Measurements from ENCODE around the gene SEMA3C.

The SEMA3C gene

DNA sequence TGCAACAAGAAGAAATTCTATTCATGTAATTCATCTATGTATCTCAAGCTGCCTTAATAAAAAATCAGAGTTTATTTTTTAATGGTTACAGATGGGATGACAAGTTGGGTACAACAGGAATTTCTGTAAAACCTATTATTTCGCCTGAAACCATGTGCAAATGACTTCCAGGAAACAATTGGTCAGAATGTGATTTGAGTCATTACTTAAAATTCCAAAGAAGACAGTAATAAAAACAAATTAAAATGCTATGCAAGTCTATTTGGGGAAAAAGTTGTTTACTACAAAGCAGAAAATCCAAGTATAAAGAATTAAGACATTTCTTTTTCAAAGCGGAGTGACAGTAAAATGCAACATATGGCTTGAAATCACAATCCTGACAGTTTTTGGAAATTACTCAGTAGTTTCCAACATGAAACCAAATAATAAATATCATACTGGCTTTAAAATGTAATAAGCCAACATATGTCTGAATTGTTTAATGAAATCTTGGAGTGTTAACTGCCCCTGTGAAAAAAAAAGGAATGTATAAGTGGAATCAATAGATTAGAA, 41.5 kb upstream of the SEMA3C start:
- H3K79me2 ChIP-seq = no peaks in the 10 kb centered on the region
- no peak overlapping the region for H3K4me3 ChIP-seq (ENCODE audit: low read depth, low read length)
- no peaks in the 10 kb centered on the region for H3K27me3 ChIP-seq (ENCODE audit: control insufficient read depth, insufficient read depth, low read length)
- TF ChIP-seq, protein P1, sequence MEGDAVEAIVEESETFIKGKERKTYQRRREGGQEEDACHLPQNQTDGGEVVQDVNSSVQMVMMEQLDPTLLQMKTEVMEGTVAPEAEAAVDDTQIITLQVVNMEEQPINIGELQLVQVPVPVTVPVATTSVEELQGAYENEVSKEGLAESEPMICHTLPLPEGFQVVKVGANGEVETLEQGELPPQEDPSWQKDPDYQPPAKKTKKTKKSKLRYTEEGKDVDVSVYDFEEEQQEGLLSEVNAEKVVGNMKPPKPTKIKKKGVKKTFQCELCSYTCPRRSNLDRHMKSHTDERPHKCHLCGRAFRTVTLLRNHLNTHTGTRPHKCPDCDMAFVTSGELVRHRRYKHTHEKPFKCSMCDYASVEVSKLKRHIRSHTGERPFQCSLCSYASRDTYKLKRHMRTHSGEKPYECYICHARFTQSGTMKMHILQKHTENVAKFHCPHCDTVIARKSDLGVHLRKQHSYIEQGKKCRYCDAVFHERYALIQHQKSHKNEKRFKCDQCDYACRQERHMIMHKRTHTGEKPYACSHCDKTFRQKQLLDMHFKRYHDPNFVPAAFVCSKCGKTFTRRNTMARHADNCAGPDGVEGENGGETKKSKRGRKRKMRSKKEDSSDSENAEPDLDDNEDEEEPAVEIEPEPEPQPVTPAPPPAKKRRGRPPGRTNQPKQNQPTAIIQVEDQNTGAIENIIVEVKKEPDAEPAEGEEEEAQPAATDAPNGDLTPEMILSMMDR (IDR thresholded peaks at IDR 0.05) = no peak
- no peaks in the 10 kb centered on the region for H3K36me3 ChIP-seq (ENCODE audit: control insufficient read depth, insufficient read depth, low read length)
- no peak overlapping the region for H2AFZ ChIP-seq
- no peak overlapping the region for H3K27ac ChIP-seq
- no peak overlapping the region for H3K9ac ChIP-seq
- H3K4me2 ChIP-seq (ENCODE audit: low read length) = no peak overlapping the region
- H3K4me1 ChIP-seq = no peaks in the 10 kb centered on the region
- H3K9me3 ChIP-seq (ENCODE audit: control insufficient read depth, low read length) = no peaks in the 10 kb centered on the region

DNA sequence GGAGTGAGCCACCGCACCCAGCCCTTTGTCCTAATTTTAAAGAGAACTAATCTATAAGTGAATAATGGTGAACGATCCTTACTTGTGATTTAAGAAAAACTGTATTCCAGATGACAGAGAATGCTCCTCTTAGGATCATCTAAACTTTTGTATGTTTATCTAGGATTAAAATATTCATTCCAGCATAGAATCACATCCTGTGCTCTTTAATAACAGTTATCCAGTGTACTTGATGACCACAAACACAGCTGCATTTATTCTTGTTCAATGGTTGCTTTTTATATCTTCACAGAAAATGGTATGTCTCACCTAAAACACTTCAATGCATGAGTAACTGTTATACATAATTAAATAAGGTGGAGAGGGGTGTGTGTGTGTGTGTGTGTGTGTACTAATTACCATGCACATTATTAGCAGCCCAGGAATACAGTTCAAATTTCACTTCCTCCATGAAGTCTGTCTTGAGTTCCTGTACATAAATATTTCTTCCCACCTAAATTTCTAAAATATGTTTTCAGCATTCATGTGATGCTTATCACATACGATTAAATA, 38.5 kb upstream of the SEMA3C start:
- H3K27ac ChIP-seq = no peak overlapping the region
- TF ChIP-seq, protein P1 (IDR thresholded peaks at IDR 0.05) = no peak

DNA sequence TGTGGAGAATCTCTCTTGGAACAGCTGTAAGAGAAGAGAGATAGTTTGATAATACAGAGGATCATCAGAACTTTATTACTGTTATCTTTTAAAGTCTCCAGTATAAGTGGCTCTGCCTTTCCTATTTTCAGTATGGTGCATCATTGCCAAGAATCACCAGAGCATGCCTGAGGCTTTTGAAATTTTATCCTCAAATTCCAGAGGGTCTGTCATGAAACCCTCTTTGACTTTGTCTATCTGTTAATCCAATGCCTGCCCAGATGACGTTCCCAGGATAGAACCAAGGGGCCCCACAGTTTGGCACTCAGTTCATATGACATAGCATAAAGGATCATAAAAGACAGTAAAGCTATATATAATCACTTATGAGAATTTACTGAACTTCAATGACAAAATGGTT, 35.3 kb upstream of the SEMA3C start:
- H3K4me3 ChIP-seq (ENCODE audit: low read depth, low read length) = no peak overlapping the region
- no peaks in the 10 kb centered on the region for H3K9me3 ChIP-seq (ENCODE audit: control insufficient read depth, low read length)
- no peaks in the 10 kb centered on the region for H3K79me2 ChIP-seq
- H3K4me1 ChIP-seq = no peaks in the 10 kb centered on the region
- H3K27me3 ChIP-seq (ENCODE audit: control insufficient read depth, insufficient read depth, low read length) = no peaks in the 10 kb centered on the region
- H3K27ac ChIP-seq = no peak overlapping the region
- TF ChIP-seq, protein P1 (IDR thresholded peaks at IDR 0.05) = no peak
- no peak overlapping the region for H3K9ac ChIP-seq
- no peak overlapping the region for H2AFZ ChIP-seq
- H3K4me2 ChIP-seq (ENCODE audit: low read length) = no peak overlapping the region
- H3K36me3 ChIP-seq (ENCODE audit: control insufficient read depth, insufficient read depth, low read length) = no peaks in the 10 kb centered on the region

More for the DNA sequence above, 38.5 kb upstream of the SEMA3C start:
- Histone ChIP-seq H3K4me1 (no peaks in the 10 kb centered on the region), H3K36me3 (ENCODE audit: control insufficient read depth, insufficient read depth, low read length) (no peaks in the 10 kb centered on the region), H2AFZ (no peak overlapping the region), H3K4me2 (ENCODE audit: low read length) (no peak overlapping the region), H3K79me2 (no peaks in the 10 kb centered on the region), H3K27me3 (ENCODE audit: control insufficient read depth, insufficient read depth, low read length) (no peaks in the 10 kb centered on the region), H3K9ac (no peak overlapping the region), H3K9me3 (ENCODE audit: control insufficient read depth, low read length) (no peaks in the 10 kb centered on the region), H3K4me3 (ENCODE audit: low read depth, low read length) (no peak overlapping the region)

DNA sequence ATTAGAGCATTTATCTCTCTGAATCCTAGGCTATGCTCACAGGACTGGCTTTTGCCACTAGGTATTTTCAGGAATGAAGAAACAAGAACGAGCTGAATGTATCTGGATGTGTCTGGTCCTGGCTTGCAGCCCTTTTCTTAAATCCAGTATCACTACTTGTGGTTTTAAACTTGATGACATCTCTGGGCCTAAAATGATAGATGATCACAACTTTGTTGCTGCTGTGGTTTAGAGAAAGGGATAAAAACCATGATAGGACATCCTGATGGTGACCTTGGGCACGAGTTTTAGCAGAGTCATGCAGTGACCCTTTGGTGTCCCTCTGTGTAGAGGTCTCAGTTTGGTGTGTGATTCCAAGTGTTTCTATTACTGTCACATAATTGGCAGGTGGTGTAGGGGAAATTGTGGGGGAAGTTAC, 31.7 kb upstream of the SEMA3C start:
- no peaks in the 10 kb centered on the region for H3K9me3 ChIP-seq (ENCODE audit: control insufficient read depth, low read length)
- no peaks in the 10 kb centered on the region for H3K36me3 ChIP-seq (ENCODE audit: control insufficient read depth, insufficient read depth, low read length)
- no peak overlapping the region for H3K27ac ChIP-seq
- no peaks in the 10 kb centered on the region for H3K4me1 ChIP-seq
- no peak overlapping the region for H3K4me2 ChIP-seq (ENCODE audit: low read length)
- no peak overlapping the region for H3K4me3 ChIP-seq (ENCODE audit: low read depth, low read length)
- H3K27me3 ChIP-seq (ENCODE audit: control insufficient read depth, insufficient read depth, low read length) = no peaks in the 10 kb centered on the region
- H3K9ac ChIP-seq = no peak overlapping the region
- H2AFZ ChIP-seq = no peak overlapping the region
- TF ChIP-seq, protein P1 (IDR thresholded peaks at IDR 0.05) = no peak
- H3K79me2 ChIP-seq = no peaks in the 10 kb centered on the region

DNA sequence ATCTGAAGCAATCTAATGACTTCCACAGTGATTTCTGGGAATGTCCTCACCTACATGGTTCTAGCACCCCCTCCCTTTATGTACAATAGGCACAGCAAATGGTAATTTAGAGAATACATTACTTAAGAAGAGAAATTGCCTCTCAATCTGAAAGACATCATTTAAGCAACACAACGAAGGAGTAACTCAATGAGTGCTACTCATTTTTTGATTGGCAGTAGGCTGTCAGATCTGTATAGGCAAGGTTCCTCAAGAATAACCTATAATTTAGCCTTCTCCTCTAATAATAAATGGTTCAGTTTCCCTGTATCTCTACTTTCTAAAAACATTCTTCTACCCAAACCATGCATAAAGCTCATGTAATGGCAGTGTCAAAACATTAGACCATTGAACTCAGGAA, 30.6 kb upstream of the SEMA3C start:
- H3K9me3 ChIP-seq (ENCODE audit: control insufficient read depth, low read length) = no peaks in the 10 kb centered on the region
- H3K27me3 ChIP-seq (ENCODE audit: control insufficient read depth, insufficient read depth, low read length) = peaks cover under 1% of the 10 kb centered on the region
- H3K36me3 ChIP-seq (ENCODE audit: control insufficient read depth, insufficient read depth, low read length) = no peaks in the 10 kb centered on the region
- H3K27ac ChIP-seq = no peak overlapping the region
- no peak overlapping the region for H3K4me2 ChIP-seq (ENCODE audit: low read length)
- TF ChIP-seq, protein P1 (IDR thresholded peaks at IDR 0.05) = no peak
- H3K79me2 ChIP-seq = no peaks in the 10 kb centered on the region
- no peaks in the 10 kb centered on the region for H3K4me1 ChIP-seq
- no peak overlapping the region for H2AFZ ChIP-seq
- H3K9ac ChIP-seq = no peak overlapping the region
- H3K4me3 ChIP-seq (ENCODE audit: low read depth, low read length) = no peak overlapping the region

Data from parathyroid adenoma (tissue), 2 donors.